Measurements from ENCODE around the gene AUTS2. TPM values are rescaled to one million over a fixed set of nuclear protein-coding genes. Genes with fewer than 3 reads are reported as not detected.

AUTS2 gene
- total and polyA plus RNA-seq, 2 of the 8 experiments (the other 6 are each of a cell fraction or from before 2014, with no cell fraction given), result 25.9 to 101 TPM

GRCh38 chr7:69708857-69709256, 110.6 kb downstream of the AUTS2 start:
- H4K5ac ChIP-seq (ENCODE audit: insufficient read length, low read depth, low read length), result no peak overlapping the region
- ChIA-PET CTCF (ENCODE audit: partially characterized antibody) (interaction anchor here (1.2 kb wide), 1 partner anchor 17 kb away, joined by 3 read pairs; no protein-coding TSS in a partner anchor), POLR2A (ENCODE audit: partially characterized antibody) (interaction anchor here (0.7 kb wide), 1 partner anchor 108 kb away, joined by 3 read pairs; no protein-coding TSS in a partner anchor)
- H3K9ac ChIP-seq (replicated peaks in 1 of 4; ENCODE audit: extremely low read depth in 1 of 4, low read depth in 3 of 4, low read length in 3 of 4), result no peak overlapping the region
- H3K27ac ChIP-seq (ENCODE audit: low read depth, low read length), result no peak overlapping the region
- no peak overlapping the region for H3K4me2 ChIP-seq (ENCODE audit: insufficient read depth in 1 of 2, low read depth in 2 of 2, low read length in 2 of 2)
- peak overlapping the region; percentile 88 for H2BK12ac ChIP-seq (ENCODE audit: low read depth, low read length)
- no peaks in the 10 kb centered on the region for H3K27me3 ChIP-seq (replicated peaks in 1 of 4; ENCODE audit: control insufficient read depth in 3 of 4, extremely low read depth in 1 of 4, insufficient read depth in 3 of 4, low read length in 3 of 4)
- no peak overlapping the region for H3K56ac ChIP-seq (replicated peaks; ENCODE audit: insufficient read length, low read depth, low read length)
- H4K8ac ChIP-seq (ENCODE audit: extremely low read depth, insufficient read depth, low read length), result no peak overlapping the region
- H3K4me1 ChIP-seq (replicated peaks in 1 of 4; ENCODE audit: control insufficient read depth in 3 of 4, insufficient read depth in 4 of 4, low read length in 3 of 4), result peaks cover 0 to 12% (median 8%) of the 10 kb centered on the region in 4 experiments; a peak in 6 of 7 replicates
- H2BK15ac ChIP-seq (ENCODE audit: low read length), result peak overlapping the region; percentile 76; the same call in 1 of the 2 replicates
- H3K36me3 ChIP-seq (ENCODE audit: control insufficient read depth in 2 of 4, insufficient read depth in 4 of 4, low read length in 3 of 4), result no peaks in the 10 kb centered on the region
- H2BK5ac ChIP-seq (ENCODE audit: low read depth, low read length), result no peak overlapping the region; the same call in 1 of the 2 replicates
- H2AK5ac ChIP-seq (ENCODE audit: low read depth, low read length), result 0 out of 2 replicates have a peak overlapping the region, but pooled peaks have one; percentile 34
- no peak overlapping the region for H2AFZ ChIP-seq (ENCODE audit: low read length)
- no peak overlapping the region for H3K23ac ChIP-seq (ENCODE audit: insufficient read length)
- no peak for DNase-seq (ENCODE audit: low read depth in 1 of 2, low spot score in 2 of 2)
- H3K79me1 ChIP-seq (ENCODE audit: low read depth, low read length), result 0 out of 2 replicates have a peak, but pooled peaks cover 2% of the 10 kb centered on the region
- H2BK120ac ChIP-seq (replicated peaks; ENCODE audit: low read depth, low read length), result peak overlapping the region; percentile 23
- no peak for FAIRE-seq
- H3K79me2 ChIP-seq (ENCODE audit: control insufficient read depth in 1 of 2, insufficient read depth in 2 of 2, low read length in 2 of 2), result no peaks in the 10 kb centered on the region
- peak overlapping the region; percentile 43 for H2BK20ac ChIP-seq (ENCODE audit: low read length)
- H3K18ac ChIP-seq (ENCODE audit: extremely low read depth, low read length), result peak overlapping the region; percentile 36; the same call in 1 of the 2 replicates
- H4K91ac ChIP-seq (replicated peaks; ENCODE audit: insufficient read length, low read length), result no peak overlapping the region
- H3K9me3 ChIP-seq (ENCODE audit: insufficient read depth in 2 of 2, low read depth in 1 of 2, low read length in 1 of 2), result no peaks in the 10 kb centered on the region
- H3K14ac ChIP-seq (ENCODE audit: insufficient read length), result no peak overlapping the region
- WGBS, 2 experiments (ENCODE audit: extremely low coverage in 1 of 2, insufficient coverage in 1 of 2, insufficient read length in 1 of 2, insufficient replicate concordance in 2 of 2, low coverage in 1 of 2, low lambda C conversion rate in 2 of 2, missing lambda C conversion rate in 1 of 2), result 78% methylated on average over 2 of the region's 2 CpGs; no CpG with 5 or more reads in 1 of the 2 experiments
- H3K23me2 ChIP-seq (ENCODE audit: low read depth, low read length), result no peaks in the 10 kb centered on the region
- peak overlapping the region; percentile 49 for H3K4ac ChIP-seq (replicated peaks; ENCODE audit: insufficient read length, low read depth, low read length)
- H4K20me1 ChIP-seq (replicated peaks in 1 of 2; ENCODE audit: control insufficient read depth in 1 of 2, insufficient read depth in 2 of 2, low read length in 2 of 2), result no peaks in the 10 kb centered on the region
- H3K4me3 ChIP-seq (ENCODE audit: extremely low read depth in 1 of 4, insufficient read depth in 2 of 4, low read depth in 3 of 4, low read length in 4 of 4), result no peak overlapping the region
- TF ChIP-seq SAP30 (IDR thresholded peaks at IDR 0.05; ENCODE audit: insufficient read depth, insufficient replicate concordance, low read length) (no peak), TEAD4 (IDR thresholded peaks at IDR 0.05; ENCODE audit: low read depth, low read length) (no peak), RBBP5 (IDR thresholded peaks at IDR 0.05; ENCODE audit: borderline replicate concordance, low read depth, low read length) (no peak), RNF2 (IDR thresholded peaks at IDR 0.05; ENCODE audit: borderline replicate concordance, low read depth, low read length, missing control alignments, poor library complexity, severe bottlenecking) (no peak), CREB1 (IDR thresholded peaks at IDR 0.05) (no peak), CHD1 (IDR thresholded peaks at IDR 0.05; ENCODE audit: low read depth, low read length) (no peak), TBP (IDR thresholded peaks at IDR 0.05; ENCODE audit: low read depth, low read length) (no peak), SP4 (IDR thresholded peaks at IDR 0.05; ENCODE audit: low read length) (no peak), RFX5 (IDR thresholded peaks at IDR 0.05; ENCODE audit: borderline replicate concordance, low read depth, low read length) (no peak), CBX8 (IDR thresholded peaks at IDR 0.05; ENCODE audit: borderline replicate concordance, low read depth, low read length) (no peak), JUND (IDR thresholded peaks at IDR 0.05; ENCODE audit: low read length) (no peak)
